SK-N-SH (cell line): ENCODE results near the gene CASKIN1.

Source experiments
- CHD2 ChIP-seq: fragments of 150-350 bp; IDR thresholded peaks from 2 replicates; pipeline ENCODE4 v1.6.1; 2018; ENCODE audit warnings: low read length; ENCODE audit not compliant: partially characterized antibody
- EP300 ChIP-seq, 2 experiments: IDR thresholded peaks; 2 replicates each; pipeline versions ENCODE4 v1.4.0 to v1.6.1; 2012; ENCODE audit warnings: borderline replicate concordance in 1 of 2, low read depth in 1 of 2, low read length in 1 of 2
- FOSL2 ChIP-seq: IDR thresholded peaks from 2 replicates; pipeline ENCODE4 v1.4.0; 2012; ENCODE audit warnings: low read depth, mild to moderate bottlenecking, moderate library complexity, borderline replicate concordance
- JUND ChIP-seq: IDR thresholded peaks from 2 replicates; pipeline ENCODE4 v1.4.0; 2012
- POLR2AphosphoS5 ChIP-seq: IDR thresholded peaks from 2 replicates; pipeline ENCODE4 v1.6.1; 2012; ENCODE audit warnings: low read depth, low read length
- RCOR1 ChIP-seq: fragments of 150-350 bp; IDR thresholded peaks from 2 replicates; pipeline ENCODE4 v1.6.1; 2017; ENCODE audit warnings: antibody characterized with exemption, low read length
- SMC3 ChIP-seq: IDR thresholded peaks from 2 replicates; pipeline ENCODE4 v1.6.1; 2012; ENCODE audit warnings: low read depth, low read length, improper control_type of control experiment
- TF ChIP-seq, protein P1 (sequence below): fragments of 200-600 bp; sonication (generic); IDR thresholded peaks from 2 replicates; pipeline ENCODE4 v1.6.1; 2017; ENCODE audit warnings: antibody characterized with exemption, mild to moderate bottlenecking, moderate library complexity

DNA sequence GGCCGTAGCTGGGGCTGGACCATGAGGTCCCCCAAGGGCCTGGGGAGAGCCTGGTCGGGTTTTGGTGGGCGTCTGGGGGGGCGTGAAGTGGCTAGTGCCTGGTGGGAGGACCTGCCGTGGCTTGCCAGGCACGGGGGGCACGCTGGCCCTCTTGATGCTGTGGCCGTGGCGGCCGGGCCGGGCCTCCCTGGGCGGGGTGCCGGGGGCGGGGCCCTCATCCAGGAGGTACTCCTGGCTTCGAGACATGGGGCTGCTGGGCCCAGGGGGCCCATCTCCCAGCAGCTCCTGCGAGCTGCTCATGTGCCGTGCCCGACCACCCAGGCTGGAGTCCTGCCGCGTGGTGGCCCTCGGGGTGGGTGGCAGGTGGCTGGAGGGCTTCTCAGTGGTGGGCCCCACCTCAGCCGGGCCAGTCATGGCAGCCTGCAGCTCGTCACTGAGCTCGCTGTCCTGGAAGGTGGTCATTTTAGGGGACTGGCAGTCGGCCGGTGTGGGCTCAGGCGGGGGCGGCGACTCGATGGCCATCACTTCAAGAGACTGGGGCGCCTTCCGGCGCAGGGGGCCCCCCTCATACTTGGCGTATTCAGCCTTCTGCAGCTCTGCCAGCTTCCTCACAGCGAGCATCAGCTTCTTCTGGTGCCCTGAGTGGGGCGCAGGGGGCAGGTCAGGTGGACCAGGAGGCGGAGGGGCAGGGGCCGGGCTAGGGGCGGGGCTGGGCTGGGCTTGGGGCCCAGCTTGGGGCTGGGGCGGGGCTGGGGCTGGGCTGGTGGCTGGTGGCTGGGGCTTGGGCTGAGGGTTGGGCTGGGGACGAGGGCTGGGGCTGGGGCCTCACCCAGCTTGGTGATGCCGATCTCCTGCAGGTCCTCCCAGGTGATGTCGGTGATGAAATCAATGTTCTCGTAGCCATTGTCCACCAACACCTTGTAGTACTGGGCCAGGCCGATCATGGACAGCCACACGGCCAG lies 15.2 kb downstream of the CASKIN1 start:
- TF ChIP-seq RCOR1 = no peak
- TF ChIP-seq EP300 (IDR thresholded peaks at IDR 0.05; ENCODE audit: borderline replicate concordance in 1 of 2, low read depth in 1 of 2, low read length in 1 of 2) = no peak
- TF ChIP-seq JUND = no peak
- TF ChIP-seq SMC3 = no peak
- TF ChIP-seq, protein P1, sequence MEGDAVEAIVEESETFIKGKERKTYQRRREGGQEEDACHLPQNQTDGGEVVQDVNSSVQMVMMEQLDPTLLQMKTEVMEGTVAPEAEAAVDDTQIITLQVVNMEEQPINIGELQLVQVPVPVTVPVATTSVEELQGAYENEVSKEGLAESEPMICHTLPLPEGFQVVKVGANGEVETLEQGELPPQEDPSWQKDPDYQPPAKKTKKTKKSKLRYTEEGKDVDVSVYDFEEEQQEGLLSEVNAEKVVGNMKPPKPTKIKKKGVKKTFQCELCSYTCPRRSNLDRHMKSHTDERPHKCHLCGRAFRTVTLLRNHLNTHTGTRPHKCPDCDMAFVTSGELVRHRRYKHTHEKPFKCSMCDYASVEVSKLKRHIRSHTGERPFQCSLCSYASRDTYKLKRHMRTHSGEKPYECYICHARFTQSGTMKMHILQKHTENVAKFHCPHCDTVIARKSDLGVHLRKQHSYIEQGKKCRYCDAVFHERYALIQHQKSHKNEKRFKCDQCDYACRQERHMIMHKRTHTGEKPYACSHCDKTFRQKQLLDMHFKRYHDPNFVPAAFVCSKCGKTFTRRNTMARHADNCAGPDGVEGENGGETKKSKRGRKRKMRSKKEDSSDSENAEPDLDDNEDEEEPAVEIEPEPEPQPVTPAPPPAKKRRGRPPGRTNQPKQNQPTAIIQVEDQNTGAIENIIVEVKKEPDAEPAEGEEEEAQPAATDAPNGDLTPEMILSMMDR = no peak
- TF ChIP-seq FOSL2 = no peak
- no peak for TF ChIP-seq CHD2
- no peak for TF ChIP-seq POLR2AphosphoS5
